ENCODE measurements around the gene RHEBL1.

- TF ChIP-seq CTCF (IDR thresholded peaks at IDR 0.05 in 8 of 11, conservative IDR thresholded peaks at IDR 0.05 in 3 of 11) (no peak), POLR2AphosphoS5 (IDR thresholded peaks at IDR 0.05) (no peak)
These were observed 8.6 kb downstream of the RHEBL1 start for GRCh38 chr12:49061157-49061650.
